ENCODE data around the gene NXPH1.
A peak's percentile ranks its signal among the peaks of the same experiment; 100 is the strongest.

Gene NXPH1

GRCh38 chr7:8433477-8434289 lies at the start of gene NXPH1:
TSS of gene NXPH1 (plus strand) at chr7:8433609.
- Mint-ChIP-seq H3K27ac (no peak within 1 kb of the TSS), H3K27me3 (ENCODE audit: low read depth, poor library complexity) (peaks cover 100% of the 10 kb centered on the region), H3K36me3 (ENCODE audit: low read depth) (no peaks in the 10 kb centered on the region), H3K4me1 (peaks cover 29% of the 10 kb centered on the region), H3K4me3 (peak within 1 kb of the TSS; percentile 82), H3K9me3 (no peaks in the 10 kb centered on the region)
- DNase-seq: peak; percentile 87
- peak; percentile 37 for TF ChIP-seq CTCF (IDR thresholded peaks at IDR 0.05)

GRCh38 chr7:8384901-8385300 lies 48.5 kb upstream of the NXPH1 start:
- Mint-ChIP-seq H3K9me3 (no peaks in the 10 kb centered on the region), H3K4me1 (peaks cover 15% of the 10 kb centered on the region), H3K36me3 (ENCODE audit: low read depth) (no peaks in the 10 kb centered on the region), H3K4me3 (no peak overlapping the region), H3K27me3 (ENCODE audit: low read depth, poor library complexity) (no peaks in the 10 kb centered on the region), H3K27ac (no peak overlapping the region)
- no peak for DNase-seq
- no peak for TF ChIP-seq CTCF (IDR thresholded peaks at IDR 0.05)

DNA sequence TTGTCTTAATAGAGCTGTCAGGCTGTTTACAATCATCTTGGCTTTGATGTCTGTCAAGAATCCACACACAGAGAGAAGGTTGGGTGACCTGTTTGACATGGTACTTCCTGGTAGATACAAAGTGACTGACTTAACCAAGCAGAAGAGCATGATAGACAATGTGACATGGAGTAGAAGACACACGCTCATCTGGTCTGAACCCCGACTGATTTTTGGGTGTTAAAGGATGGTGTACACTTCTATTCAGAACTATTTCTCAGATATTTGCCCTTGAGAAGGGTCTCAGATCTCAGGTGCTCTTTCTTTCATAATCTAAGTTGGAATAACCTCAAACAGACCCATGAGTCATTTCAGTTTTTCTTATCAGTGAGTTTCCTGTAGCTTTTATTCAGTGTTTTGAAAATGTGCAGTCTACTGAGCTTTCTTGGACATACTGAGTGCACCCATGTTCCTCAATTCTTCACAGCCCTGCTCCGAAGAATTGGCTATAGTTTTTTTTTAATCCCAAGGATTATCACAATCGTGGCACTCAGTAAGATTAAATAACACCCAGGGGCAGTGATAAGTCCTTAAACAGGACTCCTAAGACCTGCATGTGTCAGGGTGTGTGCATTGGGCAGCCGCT lies 46.4 kb upstream of the NXPH1 start:
- Mint-ChIP-seq H3K4me1 (peaks cover 22% of the 10 kb centered on the region), H3K9me3 (no peaks in the 10 kb centered on the region), H3K27ac (no peak overlapping the region), H3K27me3 (ENCODE audit: low read depth, poor library complexity) (no peaks in the 10 kb centered on the region), H3K36me3 (ENCODE audit: low read depth) (no peaks in the 10 kb centered on the region), H3K4me3 (no peak overlapping the region)
- TF ChIP-seq CTCF (IDR thresholded peaks at IDR 0.05): no peak
- DNase-seq: no peak

GRCh38 chr7:8387551-8388256 lies 45.7 kb upstream of the NXPH1 start:
- Mint-ChIP-seq H3K27me3 (ENCODE audit: low read depth, poor library complexity) (no peaks in the 10 kb centered on the region), H3K36me3 (ENCODE audit: low read depth) (no peaks in the 10 kb centered on the region), H3K4me1 (peaks cover 22% of the 10 kb centered on the region), H3K9me3 (no peaks in the 10 kb centered on the region), H3K4me3 (no peak overlapping the region), H3K27ac (no peak overlapping the region)
- TF ChIP-seq CTCF (IDR thresholded peaks at IDR 0.05): no peak
- no peak for DNase-seq

- H3K27me3 Mint-ChIP-seq (ENCODE audit: low read depth, poor library complexity): no peaks in the 10 kb centered on the region
- H3K9me3 Mint-ChIP-seq: no peaks in the 10 kb centered on the region
- H3K27ac Mint-ChIP-seq: no peak overlapping the region
- H3K4me1 Mint-ChIP-seq: peaks cover 22% of the 10 kb centered on the region
- no peak overlapping the region for H3K4me3 Mint-ChIP-seq
- no peaks in the 10 kb centered on the region for H3K36me3 Mint-ChIP-seq (ENCODE audit: low read depth)
- TF ChIP-seq CTCF (IDR thresholded peaks at IDR 0.05): no peak
- DNase-seq: no peak
Measured at GRCh38 chr7:8388257-8388625, 45.2 kb upstream of the NXPH1 start.

Measured in nephron progenitor cell (in vitro differentiated cells).